ENCODE measurements around the gene LRAT.
"Not testable (repeated sequence)": the region's sequence is repeated elsewhere in the genome, so short reads cannot be mapped to it uniquely, and the experiment has no call there.

GRCh38 chr4:154723601-154724000 is 20.2 kb upstream of the LRAT start:
- TF ChIP-seq POLR2AphosphoS5 (IDR thresholded peaks at IDR 0.05); CTCF (IDR thresholded peaks at IDR 0.05; ENCODE audit: poor library complexity, severe bottlenecking); EZH2 (IDR thresholded peaks at IDR 0.05; ENCODE audit: borderline replicate concordance, insufficient read depth, low read length, poor library complexity, severe bottlenecking); TAF1 (IDR thresholded peaks at IDR 0.05; ENCODE audit: low read depth): not testable (repeated sequence)

Measured in neural cell (in vitro differentiated cells).